Uterus (tissue), 4 donors: ENCODE data around the gene RPS6KA1. TPM values are rescaled to one million over a fixed set of nuclear protein-coding genes. Genes with fewer than 3 reads are reported as not detected.

Source experiments
- DNase-seq, 2 donors: peaks; one replicate each; pipeline ENCODE4 v3.0.0-alpha.2; 2019 to 2020
- H3K27ac ChIP-seq, 2 donors: fragments of 200-600 bp; sonication (generic); 1 replicate in 1 of 2; 2 replicates in 1 of 2; pipeline ENCODE4 v1.5.1; 2016 to 2018
- H3K27me3 ChIP-seq, 2 donors: fragments of 200-600 bp; sonication (generic); one replicate each; pipeline ENCODE4 v1.5.1; 2018 to 2019; ENCODE audit warnings: control low read depth in 1 of 2
- H3K36me3 ChIP-seq, 2 donors: fragments of 200-600 bp; sonication (generic); one replicate each; pipeline ENCODE4 v1.5.1; 2019; ENCODE audit warnings: control low read depth in 1 of 2
- H3K4me1 ChIP-seq, 2 donors: fragments of 200-600 bp; sonication (generic); one replicate each; pipeline ENCODE4 v1.5.1; 2018 to 2019; ENCODE audit warnings: control low read depth in 1 of 2
- H3K4me3 ChIP-seq, 2 donors: fragments of 200-600 bp; sonication (generic); 1 replicate in 1 of 2; 2 replicates in 1 of 2; pipeline ENCODE4 v1.5.1; 2018 to 2019; ENCODE audit warnings: mild to moderate bottlenecking in 1 of 2
- H3K9me3 ChIP-seq, 2 donors: fragments of 200-600 bp; sonication (generic); one replicate each; pipeline ENCODE4 v1.5.1; 2019; ENCODE audit warnings: control low read depth in 1 of 2
- CTCF ChIP-seq, 4 experiments: fragments of 200-600 bp in 2 of 4; fragments of 450-650 bp in 2 of 4; sonication (generic) in 2 of 4; IDR thresholded peaks; one replicate each; pipeline ENCODE4 v1.5.1; 2016 to 2019; ENCODE audit warnings: antibody characterized with exemption in 4 of 4, mild to moderate bottlenecking in 2 of 4, moderate library complexity in 1 of 4
- POLR2A ChIP-seq, 2 donors: fragments of 450-650 bp; IDR thresholded peaks; one replicate each; pipeline ENCODE4 v1.6.1; 2016; ENCODE audit warnings: antibody characterized with exemption in 2 of 2, mild to moderate bottlenecking in 1 of 2, moderate library complexity in 1 of 2
- intact Hi-C: fragments of 100-400 bp; cut with DNase I; formaldehyde crosslinking; loops from one replicate; pipeline ENCODE4 v1.15.1; 2023; ENCODE audit warnings: low total_unique reads
- total RNA-seq, 4 donors: library from RNA; depleted of rRNA in 3 of 4; stranded (reverse); fragments of >200 nt in 3 of 4; gene quantifications; one replicate each; pipeline versions ENCODE4 v1.1.0 to v1.2.4, GENCODE V29; 2014 to 2023
- donor health status: DM: yes; HTN: yes; CAD: no.

The RPS6KA1 gene
- total RNA-seq, 4 donors from 2014 or later, result 10.8 to 51.8 (median 14.6) TPM

GRCh38 chr1:26516987-26517765 is 12.4 kb upstream of the RPS6KA1 start:
- TF ChIP-seq CTCF (IDR thresholded peaks at IDR 0.05) (no peak), POLR2A (IDR thresholded peaks at IDR 0.05) (no peak)
- intact Hi-C loops, result no loop called here
- no peak overlapping the region for H3K27ac ChIP-seq

GRCh38 chr1:26517766-26518049 is 11.9 kb upstream of the RPS6KA1 start:
- DNase-seq, result no peak
- no peaks in the 10 kb centered on the region for H3K27me3 ChIP-seq
- H3K27ac ChIP-seq, result no peak overlapping the region
- no peak for TF ChIP-seq POLR2A (IDR thresholded peaks at IDR 0.05)
- TF ChIP-seq CTCF (IDR thresholded peaks at IDR 0.05), result no peak
- no peaks in the 10 kb centered on the region for H3K36me3 ChIP-seq
- H3K4me3 ChIP-seq, result no peak overlapping the region
- intact Hi-C loops, result no loop called here
- no peaks in the 10 kb centered on the region for H3K4me1 ChIP-seq
- no peaks in the 10 kb centered on the region for H3K9me3 ChIP-seq

More at GRCh38 chr1:26516987-26517765, 12.4 kb upstream of the RPS6KA1 start:
- Histone ChIP-seq H3K9me3 (no peaks in the 10 kb centered on the region), H3K27me3 (no peaks in the 10 kb centered on the region), H3K36me3 (no peaks in the 10 kb centered on the region), H3K4me3 (no peak overlapping the region), H3K4me1 (no peaks in the 10 kb centered on the region)
- DNase-seq, result no peak

- DNase-seq, result no peak
- intact Hi-C loops, result no loop called here
- Histone ChIP-seq H3K4me3 (no peak overlapping the region), H3K4me1 (no peaks in the 10 kb centered on the region), H3K27me3 (no peaks in the 10 kb centered on the region), H3K27ac (no peak overlapping the region), H3K36me3 (no peaks in the 10 kb centered on the region), H3K9me3 (no peaks in the 10 kb centered on the region)
- TF ChIP-seq CTCF (IDR thresholded peaks at IDR 0.05) (no peak), POLR2A (IDR thresholded peaks at IDR 0.05) (no peak)
Measured at GRCh38 chr1:26518355-26518754, 11.2 kb upstream of the RPS6KA1 start.

- Histone ChIP-seq H3K4me3 (no peak overlapping the region), H3K9me3 (no peaks in the 10 kb centered on the region), H3K4me1 (no peaks in the 10 kb centered on the region), H3K36me3 (no peaks in the 10 kb centered on the region), H3K27ac (no peak overlapping the region), H3K27me3 (peaks cover 0 to 4% of the 10 kb centered on the region in 2 donors)
- TF ChIP-seq POLR2A (IDR thresholded peaks at IDR 0.05), result no peak
- TF ChIP-seq CTCF (IDR thresholded peaks at IDR 0.05), result no peak
- no peak for DNase-seq
- intact Hi-C loops, result no loop called here
Measured at GRCh38 chr1:26520339-26520738, 9.2 kb upstream of the RPS6KA1 start.

GRCh38 chr1:26521669-26522030 is 7.9 kb upstream of the RPS6KA1 start:
- Histone ChIP-seq H3K36me3 (no peaks in the 10 kb centered on the region), H3K27me3 (peaks cover 0 to 4% of the 10 kb centered on the region in 2 donors), H3K27ac (no peak overlapping the region), H3K4me1 (no peaks in the 10 kb centered on the region), H3K9me3 (no peaks in the 10 kb centered on the region), H3K4me3 (no peak overlapping the region)
- DNase-seq, result no peak
- intact Hi-C loops, result no loop called here
- TF ChIP-seq CTCF (IDR thresholded peaks at IDR 0.05), result no peak
- no peak for TF ChIP-seq POLR2A (IDR thresholded peaks at IDR 0.05)
